Neural crest cell (in vitro differentiated cells): ENCODE results near the gene WNT10A. TPM values are rescaled to one million over a fixed set of nuclear protein-coding genes. Genes with fewer than 3 reads are reported as not detected.

ENCODE experiments used
- DNase-seq: peaks from one replicate; pipeline ENCODE4 v3.0.0; 2021; ENCODE audit warnings: low read depth, mixed read lengths, low spot score
- H3K27ac Mint-ChIP-seq: one replicate; pipeline ENCODE4 v1.8.0; 2021; ENCODE audit warnings: mild to moderate bottlenecking, mixed read lengths; ENCODE audit not compliant: unreplicated experiment
- H3K27me3 Mint-ChIP-seq: 2 replicates; pipeline ENCODE4 v1.8.0; 2021; ENCODE audit warnings: low read depth, mild to moderate bottlenecking, mixed read lengths
- H3K36me3 Mint-ChIP-seq: 2 replicates; pipeline ENCODE4 v1.8.0; 2021; ENCODE audit warnings: low read depth, mild to moderate bottlenecking, mixed read lengths
- H3K4me1 Mint-ChIP-seq: 2 replicates; pipeline ENCODE4 v1.8.0; 2021; ENCODE audit warnings: mixed read lengths
- H3K4me3 Mint-ChIP-seq: one replicate; pipeline ENCODE4 v1.8.0; 2021; ENCODE audit warnings: mild to moderate bottlenecking, mixed read lengths
- H3K9me3 Mint-ChIP-seq: 2 replicates; pipeline ENCODE4 v1.8.0; 2021; ENCODE audit warnings: mixed read lengths
- total RNA-seq: library from RNA; stranded (reverse); gene quantifications from 2 replicates; pipeline ENCODE4 v1.2.1, GENCODE V29; 2021
- TF ChIP-seq, protein P1 (sequence below): fragments of 200-600 bp; sonication (generic); conservative IDR thresholded peaks from 2 replicates; pipeline ENCODE4 v1.5.0; 2021; ENCODE audit warnings: antibody characterized with exemption, mild to moderate bottlenecking

Gene WNT10A
- total RNA-seq, 1 donor from 2014 or later, result not detected

- Mint-ChIP-seq H3K4me1 (no peaks in the 10 kb centered on the region), H3K9me3 (no peaks in the 10 kb centered on the region), H3K4me3 (peak overlapping the region; percentile 0), H3K27me3 (peaks cover 95% of the 10 kb centered on the region), H3K36me3 (peaks cover under 1% of the 10 kb centered on the region), H3K27ac (no peak overlapping the region)
- DNase-seq, result peak; percentile 73
- TF ChIP-seq, protein P1, sequence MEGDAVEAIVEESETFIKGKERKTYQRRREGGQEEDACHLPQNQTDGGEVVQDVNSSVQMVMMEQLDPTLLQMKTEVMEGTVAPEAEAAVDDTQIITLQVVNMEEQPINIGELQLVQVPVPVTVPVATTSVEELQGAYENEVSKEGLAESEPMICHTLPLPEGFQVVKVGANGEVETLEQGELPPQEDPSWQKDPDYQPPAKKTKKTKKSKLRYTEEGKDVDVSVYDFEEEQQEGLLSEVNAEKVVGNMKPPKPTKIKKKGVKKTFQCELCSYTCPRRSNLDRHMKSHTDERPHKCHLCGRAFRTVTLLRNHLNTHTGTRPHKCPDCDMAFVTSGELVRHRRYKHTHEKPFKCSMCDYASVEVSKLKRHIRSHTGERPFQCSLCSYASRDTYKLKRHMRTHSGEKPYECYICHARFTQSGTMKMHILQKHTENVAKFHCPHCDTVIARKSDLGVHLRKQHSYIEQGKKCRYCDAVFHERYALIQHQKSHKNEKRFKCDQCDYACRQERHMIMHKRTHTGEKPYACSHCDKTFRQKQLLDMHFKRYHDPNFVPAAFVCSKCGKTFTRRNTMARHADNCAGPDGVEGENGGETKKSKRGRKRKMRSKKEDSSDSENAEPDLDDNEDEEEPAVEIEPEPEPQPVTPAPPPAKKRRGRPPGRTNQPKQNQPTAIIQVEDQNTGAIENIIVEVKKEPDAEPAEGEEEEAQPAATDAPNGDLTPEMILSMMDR, result peak; percentile 93
These were observed 4.0 kb upstream of the WNT10A start for GRCh38 chr2:218876562-218877219.

DNA sequence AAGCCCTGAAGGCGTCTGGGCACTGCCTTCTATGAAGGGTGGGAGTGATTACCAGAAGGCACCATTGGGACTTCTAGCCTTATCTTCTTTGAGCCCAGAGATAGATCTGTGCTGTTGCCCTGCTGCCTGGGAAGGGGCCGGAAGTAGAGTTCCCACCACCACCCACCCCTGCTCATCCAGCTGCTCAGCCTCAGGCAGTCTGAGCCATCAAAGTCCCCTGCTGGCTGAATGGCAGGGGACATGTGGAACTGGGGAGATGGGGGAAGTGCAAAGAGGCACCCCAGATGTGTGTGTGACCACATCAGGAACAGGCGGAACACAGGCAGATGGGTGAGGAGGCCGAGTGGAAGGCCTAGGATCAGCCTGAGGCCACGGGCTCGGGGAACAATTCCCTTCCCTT, 3.3 kb upstream of the WNT10A start:
- TF ChIP-seq, protein P1, result no peak
- H3K4me3 Mint-ChIP-seq, result no peak overlapping the region
- no peaks in the 10 kb centered on the region for H3K9me3 Mint-ChIP-seq
- H3K27me3 Mint-ChIP-seq, result peaks cover 95% of the 10 kb centered on the region
- H3K36me3 Mint-ChIP-seq, result peaks cover 2% of the 10 kb centered on the region
- no peaks in the 10 kb centered on the region for H3K4me1 Mint-ChIP-seq
- no peak overlapping the region for H3K27ac Mint-ChIP-seq
- no peak for DNase-seq

DNA sequence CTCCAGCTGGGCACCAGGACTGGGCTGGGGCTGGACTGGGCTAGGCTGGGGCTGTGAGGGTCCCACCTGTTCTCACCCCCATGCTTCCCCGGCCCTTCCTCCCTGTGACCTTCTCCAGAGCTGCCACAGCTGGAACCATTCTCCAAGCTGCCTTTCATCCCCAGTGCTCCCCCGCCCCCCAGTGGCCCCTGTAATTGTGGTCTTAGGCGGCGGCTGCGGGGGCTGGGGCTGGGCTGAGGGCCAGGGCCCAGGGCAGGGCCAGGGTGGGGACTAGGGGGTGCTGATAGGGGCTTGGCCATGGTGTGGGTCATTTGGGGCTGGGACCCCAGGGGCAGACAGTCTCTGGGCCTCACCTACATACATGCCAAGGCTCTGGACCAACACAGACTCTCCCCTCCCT, 2.8 kb upstream of the WNT10A start:
- Mint-ChIP-seq H3K9me3 (no peaks in the 10 kb centered on the region), H3K27me3 (peaks cover 95% of the 10 kb centered on the region), H3K36me3 (peaks cover 2% of the 10 kb centered on the region), H3K4me3 (no peak overlapping the region), H3K4me1 (no peaks in the 10 kb centered on the region), H3K27ac (no peak overlapping the region)
- TF ChIP-seq, protein P1, result no peak
- no peak for DNase-seq

DNA sequence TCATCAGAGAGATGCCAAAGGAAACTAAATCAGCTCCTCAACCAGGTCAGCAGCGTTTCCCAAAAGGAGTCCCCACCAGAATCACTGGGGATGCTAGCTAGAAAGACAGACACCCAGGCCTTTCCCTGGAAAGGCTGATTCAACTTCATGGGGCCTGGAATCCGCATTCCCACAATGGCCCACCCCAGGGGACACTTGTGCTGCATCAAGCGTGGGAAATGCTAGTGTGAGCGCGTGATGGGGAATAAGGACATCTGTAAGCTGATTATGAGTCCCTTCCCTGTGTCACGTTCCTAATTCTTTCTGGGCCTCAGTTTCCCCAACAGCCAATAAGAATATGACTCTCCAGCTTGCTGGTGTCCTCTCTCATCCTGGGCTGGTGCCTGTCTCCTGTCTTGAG, 2.2 kb upstream of the WNT10A start:
- Mint-ChIP-seq H3K4me3 (no peak overlapping the region), H3K4me1 (no peaks in the 10 kb centered on the region), H3K27me3 (peaks cover 94% of the 10 kb centered on the region), H3K36me3 (peaks cover 2% of the 10 kb centered on the region), H3K9me3 (no peaks in the 10 kb centered on the region), H3K27ac (no peak overlapping the region)
- no peak for DNase-seq
- TF ChIP-seq, protein P1, result no peak

GRCh38 chr2:218878926-218879761, 1.5 kb upstream of the WNT10A start:
- DNase-seq, result no peak
- Mint-ChIP-seq H3K4me1 (no peaks in the 10 kb centered on the region), H3K27ac (no peak overlapping the region), H3K36me3 (peaks cover 2% of the 10 kb centered on the region), H3K4me3 (no peak overlapping the region), H3K9me3 (no peaks in the 10 kb centered on the region), H3K27me3 (peaks cover 92% of the 10 kb centered on the region)
- TF ChIP-seq, protein P1, result no peak
